Chondrocyte (in vitro differentiated cells): ENCODE measurements around the gene PPP1R12A. TPM values are rescaled to one million over a fixed set of nuclear protein-coding genes. Genes with fewer than 3 reads are reported as not detected.

ENCODE experiments used
- DNase-seq: peaks from one replicate; pipeline ENCODE4 v3.0.0; 2021; ENCODE audit warnings: mixed read lengths, low spot score
- H3K27ac Mint-ChIP-seq: one replicate; pipeline ENCODE4 v1.8.0; 2021; ENCODE audit warnings: mild to moderate bottlenecking, moderate library complexity, mixed read lengths; ENCODE audit not compliant: unreplicated experiment
- H3K27me3 Mint-ChIP-seq: 2 replicates; pipeline ENCODE4 v1.8.0; 2021; ENCODE audit warnings: low read depth, mixed read lengths
- H3K36me3 Mint-ChIP-seq: 2 replicates; pipeline ENCODE4 v1.8.0; 2021; ENCODE audit warnings: low read depth, mixed read lengths
- H3K4me1 Mint-ChIP-seq: 2 replicates; pipeline ENCODE4 v1.8.0; 2021; ENCODE audit warnings: low read depth, mild to moderate bottlenecking, mixed read lengths
- H3K4me3 Mint-ChIP-seq: one replicate; pipeline ENCODE4 v1.8.0; 2021; ENCODE audit warnings: mild to moderate bottlenecking, moderate library complexity, mixed read lengths; ENCODE audit not compliant: unreplicated experiment
- H3K9me3 Mint-ChIP-seq: 2 replicates; pipeline ENCODE4 v1.8.0; 2021; ENCODE audit warnings: low read depth, mixed read lengths
- CTCF ChIP-seq: fragments of 200-600 bp; sonication (generic); IDR thresholded peaks from 2 replicates; pipeline ENCODE4 v1.5.0; 2021; ENCODE audit warnings: antibody characterized with exemption, mild to moderate bottlenecking, moderate library complexity
- total RNA-seq: library from RNA; stranded (reverse); gene quantifications from 3 replicates; pipeline ENCODE4 v1.2.1, GENCODE V29; 2021

Gene PPP1R12A
- total RNA-seq, 1 donor from 2014 or later, result 139 TPM

- no peak for DNase-seq
- no peaks in the 10 kb centered on the region for H3K27me3 Mint-ChIP-seq
Observed at GRCh38 chr12:79891506-79892162, 43.3 kb downstream of the PPP1R12A start.

GRCh38 chr12:79887890-79888289, 47.0 kb downstream of the PPP1R12A start:
- Mint-ChIP-seq H3K4me1 (peaks cover 77% of the 10 kb centered on the region), H3K27ac (peak overlapping the region; percentile 52), H3K27me3 (no peaks in the 10 kb centered on the region), H3K9me3 (no peaks in the 10 kb centered on the region), H3K4me3 (no peak overlapping the region), H3K36me3 (no peaks in the 10 kb centered on the region)
- no peak for DNase-seq
- TF ChIP-seq CTCF, result no peak

More at GRCh38 chr12:79891506-79892162, 43.3 kb downstream of the PPP1R12A start:
- peaks cover 2% of the 10 kb centered on the region for H3K36me3 Mint-ChIP-seq
- H3K27ac Mint-ChIP-seq, result peak overlapping the region; percentile 14
- H3K9me3 Mint-ChIP-seq, result no peaks in the 10 kb centered on the region
- H3K4me3 Mint-ChIP-seq, result no peak overlapping the region
- H3K4me1 Mint-ChIP-seq, result peaks cover 77% of the 10 kb centered on the region
- no peak for TF ChIP-seq CTCF

GRCh38 chr12:79886917-79887519, 47.9 kb downstream of the PPP1R12A start:
- no peaks in the 10 kb centered on the region for H3K9me3 Mint-ChIP-seq
- peak overlapping the region; percentile 37 for H3K27ac Mint-ChIP-seq
- TF ChIP-seq CTCF, result peak; percentile 88
- peaks cover 83% of the 10 kb centered on the region for H3K4me1 Mint-ChIP-seq
- no peaks in the 10 kb centered on the region for H3K27me3 Mint-ChIP-seq
- no peak for DNase-seq
- H3K36me3 Mint-ChIP-seq, result no peaks in the 10 kb centered on the region
- H3K4me3 Mint-ChIP-seq, result no peak overlapping the region

DNA sequence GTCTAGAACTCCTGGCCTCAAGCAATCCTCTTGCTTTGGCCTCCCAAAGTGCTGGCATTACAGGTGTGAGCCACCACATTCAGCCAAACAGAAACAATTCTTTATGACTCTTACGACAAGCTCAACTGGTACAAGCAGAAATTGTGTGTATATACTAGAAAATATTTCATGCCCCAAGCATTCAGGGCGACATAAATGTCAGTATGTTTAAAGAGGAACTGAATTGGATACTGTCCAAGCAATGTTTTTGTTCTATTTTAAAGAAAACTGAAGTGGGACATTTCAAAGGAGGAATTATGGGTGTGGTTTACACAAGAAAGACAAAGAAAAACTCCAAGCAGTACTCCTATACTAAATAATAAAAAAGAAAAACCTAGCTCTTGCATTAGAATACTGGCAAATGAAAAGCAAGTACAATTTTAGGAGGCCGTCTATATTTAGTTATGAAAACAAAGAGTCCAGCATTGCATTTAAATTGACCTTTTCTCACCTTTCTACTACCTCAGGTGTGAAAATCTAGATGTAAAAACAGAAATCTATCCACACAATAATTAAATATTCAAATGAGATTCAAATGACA, 48.9 kb downstream of the PPP1R12A start:
- H3K4me3 Mint-ChIP-seq, result no peak overlapping the region
- no peaks in the 10 kb centered on the region for H3K27me3 Mint-ChIP-seq
- H3K9me3 Mint-ChIP-seq, result no peaks in the 10 kb centered on the region
- peaks cover 86% of the 10 kb centered on the region for H3K4me1 Mint-ChIP-seq
- H3K36me3 Mint-ChIP-seq, result no peaks in the 10 kb centered on the region
- no peak for TF ChIP-seq CTCF
- no peak for DNase-seq
- H3K27ac Mint-ChIP-seq, result peak overlapping the region; percentile 86

DNA sequence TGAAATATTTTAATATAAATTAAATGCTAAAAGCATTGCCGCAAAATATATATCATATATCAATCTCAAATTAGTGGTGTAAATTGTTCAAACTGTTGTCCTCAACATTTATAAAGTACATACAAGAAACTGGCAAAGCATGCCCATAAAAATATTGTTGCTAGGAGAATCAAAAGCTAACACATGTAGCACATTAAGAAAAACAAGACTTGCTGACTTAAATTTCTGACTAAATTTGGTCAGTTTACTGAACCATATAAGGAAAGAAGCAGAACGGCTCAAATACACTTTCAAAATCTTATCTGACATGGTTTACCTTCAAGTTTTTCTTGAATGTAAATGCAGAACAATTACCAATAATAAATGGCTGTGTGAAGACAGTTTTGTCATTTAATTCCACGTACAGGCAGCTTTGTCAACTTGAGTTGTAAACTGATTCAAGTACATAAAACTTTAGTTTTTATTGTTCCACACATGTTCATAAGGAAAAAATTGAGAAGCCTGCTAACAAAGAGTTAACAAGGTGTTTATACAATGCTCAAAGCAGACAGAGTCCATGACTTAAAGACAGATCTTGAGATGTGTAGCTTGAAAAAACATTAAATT, 50.4 kb downstream of the PPP1R12A start:
- no peaks in the 10 kb centered on the region for H3K27me3 Mint-ChIP-seq

More for the DNA sequence above, 50.4 kb downstream of the PPP1R12A start:
- no peaks in the 10 kb centered on the region for H3K9me3 Mint-ChIP-seq
- no peak for DNase-seq
- H3K36me3 Mint-ChIP-seq, result peaks cover 3% of the 10 kb centered on the region
- no peak for TF ChIP-seq CTCF
- H3K4me1 Mint-ChIP-seq, result peaks cover 88% of the 10 kb centered on the region
- H3K4me3 Mint-ChIP-seq, result no peak overlapping the region
- H3K27ac Mint-ChIP-seq, result peak overlapping the region; percentile 76
